GM13976 (cell line): ENCODE data around the gene PPP1R27.

Experiments used
- DNase-seq: peaks from one replicate; pipeline ENCODE4 v3.0.0; 2012; ENCODE audit warnings: low spot score
- in situ Hi-C: fragments of 300-500 bp; cut with MboI; formaldehyde crosslinking; loops from one replicate; pipeline ENCODE4 v1.12.0; 2022; ENCODE audit warnings: low sequenced_read_pairs, mixed read lengths, inconsistent platforms; ENCODE audit not compliant: unreplicated experiment
- TF ChIP-seq, protein P1 (sequence below): IDR thresholded peaks from 2 replicates; pipeline ENCODE4 v1.5.1; 2012; ENCODE audit warnings: borderline replicate concordance, mild to moderate bottlenecking; ENCODE audit not compliant: insufficient read depth; ENCODE audit errors: extremely low read depth, missing control alignments, control extremely low read depth

The PPP1R27 gene

DNA sequence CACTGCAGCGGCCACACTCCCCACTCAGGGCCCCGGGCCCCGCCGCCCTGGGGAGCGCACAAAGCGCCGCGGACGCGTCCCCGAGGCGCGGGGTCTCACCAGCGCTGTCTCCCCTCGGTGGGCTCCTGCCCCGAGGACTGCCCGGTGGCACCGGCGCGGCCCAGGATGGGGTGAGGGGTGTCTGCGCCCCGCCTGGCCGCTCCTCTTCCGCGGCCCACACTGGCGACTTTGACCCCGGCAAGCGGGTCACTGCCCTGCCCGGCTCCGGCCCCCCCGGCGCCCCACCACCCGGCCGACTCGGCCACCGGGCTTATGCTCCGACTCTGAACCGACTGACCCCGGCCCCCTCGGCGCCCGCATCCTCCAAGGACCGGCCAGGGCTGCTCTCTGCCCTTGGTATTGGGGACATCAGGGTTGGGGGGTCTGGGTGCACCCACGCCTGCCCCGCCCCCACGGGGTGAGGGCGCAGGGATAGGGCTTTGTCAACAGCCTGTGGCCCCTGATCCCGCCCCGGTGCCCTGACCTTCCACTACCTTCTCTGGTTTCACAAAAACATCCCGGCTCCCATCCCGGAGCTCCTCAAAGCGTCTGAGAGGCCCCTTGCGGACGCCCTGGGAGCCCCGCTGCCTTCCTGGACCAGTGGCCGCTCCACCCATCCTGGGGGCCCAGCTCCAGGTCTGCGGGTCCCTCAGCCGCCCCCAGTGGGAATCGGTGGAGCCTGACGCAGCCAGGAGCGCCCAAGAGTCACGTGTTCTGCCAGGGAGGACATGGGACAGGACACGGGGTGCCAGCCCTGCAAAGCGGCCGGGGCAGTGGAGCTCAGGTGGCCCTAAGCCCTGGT lies 30.1 kb downstream of the PPP1R27 start:
- in situ Hi-C loops, result no loop called here
- TF ChIP-seq, protein P1, sequence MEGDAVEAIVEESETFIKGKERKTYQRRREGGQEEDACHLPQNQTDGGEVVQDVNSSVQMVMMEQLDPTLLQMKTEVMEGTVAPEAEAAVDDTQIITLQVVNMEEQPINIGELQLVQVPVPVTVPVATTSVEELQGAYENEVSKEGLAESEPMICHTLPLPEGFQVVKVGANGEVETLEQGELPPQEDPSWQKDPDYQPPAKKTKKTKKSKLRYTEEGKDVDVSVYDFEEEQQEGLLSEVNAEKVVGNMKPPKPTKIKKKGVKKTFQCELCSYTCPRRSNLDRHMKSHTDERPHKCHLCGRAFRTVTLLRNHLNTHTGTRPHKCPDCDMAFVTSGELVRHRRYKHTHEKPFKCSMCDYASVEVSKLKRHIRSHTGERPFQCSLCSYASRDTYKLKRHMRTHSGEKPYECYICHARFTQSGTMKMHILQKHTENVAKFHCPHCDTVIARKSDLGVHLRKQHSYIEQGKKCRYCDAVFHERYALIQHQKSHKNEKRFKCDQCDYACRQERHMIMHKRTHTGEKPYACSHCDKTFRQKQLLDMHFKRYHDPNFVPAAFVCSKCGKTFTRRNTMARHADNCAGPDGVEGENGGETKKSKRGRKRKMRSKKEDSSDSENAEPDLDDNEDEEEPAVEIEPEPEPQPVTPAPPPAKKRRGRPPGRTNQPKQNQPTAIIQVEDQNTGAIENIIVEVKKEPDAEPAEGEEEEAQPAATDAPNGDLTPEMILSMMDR, result no peak
- no peak for DNase-seq

DNA sequence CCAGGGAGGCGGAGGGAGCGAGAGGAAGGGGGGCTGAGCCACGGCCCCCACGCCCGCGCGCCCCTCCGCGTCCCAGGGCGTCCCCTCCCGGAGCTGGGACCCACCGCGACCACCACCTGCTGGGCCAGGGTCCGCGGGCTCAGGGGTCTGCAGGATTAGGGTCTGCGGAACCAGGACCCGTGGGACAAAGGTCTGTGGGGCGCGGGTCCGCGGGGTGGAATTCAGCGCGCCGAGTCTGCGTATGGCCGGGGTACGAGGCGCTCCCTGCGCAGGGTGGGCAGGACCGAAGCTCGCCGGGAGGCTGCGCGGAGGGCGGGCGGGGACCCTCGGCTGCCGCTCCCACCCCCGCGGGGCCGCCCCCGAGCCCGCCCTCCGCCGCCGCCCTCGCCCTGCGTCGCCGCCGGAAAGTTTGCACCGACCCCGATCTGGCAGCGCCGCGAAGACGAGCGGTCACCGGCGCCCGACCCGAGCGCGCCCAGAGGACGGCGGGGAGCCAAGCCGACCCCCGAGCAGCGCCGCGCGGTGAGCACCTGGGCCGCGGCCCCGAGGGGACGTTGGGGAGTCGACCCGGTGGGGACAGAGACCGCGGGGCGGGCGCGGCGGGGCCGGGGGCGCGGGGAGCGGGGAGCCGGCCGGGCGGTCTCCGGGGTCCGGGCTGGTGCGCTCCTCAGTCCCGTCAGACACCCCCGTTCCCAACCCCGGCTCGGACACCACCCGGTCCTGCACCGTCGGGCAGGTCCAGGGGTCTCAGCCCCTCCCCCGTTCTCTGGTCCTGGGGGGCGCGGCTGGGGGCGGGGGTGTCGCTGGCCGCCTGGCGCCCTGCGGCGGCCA lies 30.9 kb downstream of the PPP1R27 start, which contains the start of gene GCGR:
GCGR (plus strand) TSS at position 423 of the 831 bp plus-strand sequence. CDS start 4,869 bp downstream, outside the sequence.
- in situ Hi-C loops, result no loop called here
- no peak for DNase-seq
- TF ChIP-seq, protein P1, result no peak

DNA sequence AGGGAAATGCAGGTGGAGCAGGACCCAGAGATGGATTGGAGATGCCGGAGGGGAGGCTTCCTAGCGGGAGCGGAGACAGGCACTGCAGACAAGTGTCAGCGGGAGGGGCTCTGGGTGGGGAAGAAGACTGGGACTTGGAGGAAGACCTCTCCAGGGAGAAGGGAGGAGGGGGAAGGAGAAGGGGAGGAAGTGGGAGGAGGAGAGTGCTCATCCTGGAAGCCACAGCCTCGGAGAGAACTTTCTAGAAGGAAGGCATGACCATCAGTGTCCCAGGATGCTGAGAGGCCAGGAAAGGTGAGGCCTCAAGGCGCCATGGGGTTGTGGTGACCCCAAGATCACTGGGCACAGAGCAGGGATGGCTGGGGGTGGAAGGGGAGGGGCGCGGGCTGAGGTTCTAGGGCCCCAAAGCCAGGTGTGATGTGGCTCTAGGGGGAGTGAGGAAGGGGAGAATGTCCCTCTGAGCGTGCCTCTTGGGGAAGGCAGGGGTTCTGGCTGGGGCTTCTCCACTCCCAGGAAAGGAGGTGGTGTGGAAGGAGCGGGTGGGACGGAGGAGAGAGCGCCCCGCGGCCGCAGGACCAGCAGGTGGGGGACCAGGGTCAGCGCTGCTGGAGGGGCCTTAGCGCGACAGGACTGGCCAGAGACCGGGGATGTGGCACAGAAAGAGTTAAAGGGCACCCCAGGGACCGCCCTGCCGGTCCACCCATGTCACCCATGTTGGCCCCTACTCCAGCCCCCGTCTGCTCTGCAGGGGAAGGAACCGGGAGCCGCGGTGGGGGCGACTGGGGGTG lies 31.8 kb downstream of the PPP1R27 start:
- in situ Hi-C loops, result no loop called here
- TF ChIP-seq, protein P1, result no peak

DNA sequence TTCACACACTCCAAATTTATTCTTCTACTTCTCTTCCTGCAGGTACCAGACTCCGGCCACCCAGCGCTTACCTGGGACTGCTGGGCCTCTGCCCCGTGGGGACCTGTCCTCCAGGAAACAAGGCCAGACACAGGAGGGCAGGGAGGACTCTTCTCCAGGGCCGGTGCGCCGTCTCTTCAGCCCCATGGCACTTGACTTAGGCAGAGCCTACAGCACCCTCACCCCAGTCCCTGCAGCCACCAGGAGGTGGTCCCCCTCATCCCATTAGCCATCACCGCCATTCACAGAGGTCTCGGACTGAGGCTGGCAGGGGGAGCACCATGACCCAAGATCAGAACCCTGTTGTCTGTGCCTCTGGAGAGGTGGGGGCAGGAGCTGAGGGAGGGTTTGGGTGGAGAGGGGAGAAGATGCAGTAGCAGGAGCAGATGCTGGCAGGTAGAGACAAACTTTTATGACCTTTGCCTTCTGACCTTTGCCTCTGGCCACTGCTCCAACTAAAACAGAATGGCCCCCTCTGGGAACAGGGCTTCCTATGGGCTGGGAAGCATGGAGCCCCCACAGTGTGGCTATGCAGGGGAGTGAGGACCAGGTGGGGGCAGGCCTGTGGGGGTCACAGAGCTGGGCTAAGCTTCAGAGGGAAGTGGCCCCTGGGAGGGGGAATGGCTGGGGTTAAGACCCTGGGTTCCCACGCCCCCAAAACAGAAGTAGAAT lies 32.6 kb downstream of the PPP1R27 start:
- no peak for DNase-seq
- TF ChIP-seq, protein P1, result no peak
- in situ Hi-C loops, result no loop called here

More for the DNA sequence above, 31.8 kb downstream of the PPP1R27 start:
- DNase-seq, result no peak

DNA sequence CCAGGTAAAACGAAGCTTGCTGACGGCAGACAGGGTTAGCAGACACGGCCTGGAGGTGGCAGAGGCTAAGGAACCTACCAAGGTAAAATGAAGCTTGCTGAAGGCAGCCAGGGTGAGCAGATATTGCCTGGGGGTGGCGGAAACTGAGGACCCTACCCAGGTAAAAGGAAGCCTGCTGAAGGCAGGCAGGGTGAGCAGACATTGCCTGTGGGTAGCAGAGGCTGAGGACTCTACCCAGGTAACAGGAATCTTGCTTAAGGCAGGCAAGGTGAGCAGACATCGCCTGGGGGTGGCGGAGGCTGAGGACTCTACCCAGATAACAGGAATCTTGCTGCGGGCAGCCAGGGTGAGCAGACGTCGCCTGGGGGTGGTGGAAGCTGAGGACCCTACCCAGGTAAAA lies 33.5 kb downstream of the PPP1R27 start:
- in situ Hi-C loops, result no loop called here

More for the DNA sequence above, 33.5 kb downstream of the PPP1R27 start:
- DNase-seq, result no peak
- TF ChIP-seq, protein P1, result no peak
